ENCODE data around the gene HNRNPR.

GRCh38 chr1:23339632-23340031 lies 4.5 kb downstream of the HNRNPR start:
- TF ChIP-seq CTCF (conservative IDR thresholded peaks at IDR 0.05) (no peak), EZH2 (IDR thresholded peaks at IDR 0.05; ENCODE audit: low read depth) (no peak)

All from PC-9 (cell line).